DOHH2 (cell line): ENCODE measurements around the gene NUDT14.

Experiments
- H3F3A ChIP-seq: fragments of 200-600 bp; sonication (generic), shearing (Covaris generic); 2 replicates; pipeline ENCODE4 v1.6.0; 2016; ENCODE audit warnings: antibody characterized with exemption, mild to moderate bottlenecking; ENCODE audit not compliant: control insufficient read depth, insufficient read depth
- H3K27ac ChIP-seq: fragments of 200-600 bp; sonication (generic); 2 replicates; pipeline ENCODE4 v1.5.1; 2014; ENCODE audit warnings: low read depth, mild to moderate bottlenecking, low read length, moderate library complexity
- H3K27me3 ChIP-seq: fragments of 200-600 bp; sonication (generic); 2 replicates; pipeline ENCODE4 v1.6.1; 2014; ENCODE audit warnings: mild to moderate bottlenecking, low read length, mixed read lengths; ENCODE audit not compliant: control insufficient read depth
- H3K36me3 ChIP-seq: fragments of 200-600 bp; sonication (generic); 2 replicates; pipeline ENCODE4 v1.6.1; 2014; ENCODE audit warnings: mild to moderate bottlenecking, low read length, moderate library complexity, mixed read lengths; ENCODE audit not compliant: control insufficient read depth
- H3K4me1 ChIP-seq: fragments of 200-600 bp; sonication (generic); 2 replicates; pipeline ENCODE4 v1.6.1; 2014; ENCODE audit warnings: mild to moderate bottlenecking, low read length, mixed read lengths; ENCODE audit not compliant: control insufficient read depth
- H3K4me2 ChIP-seq: fragments of 200-600 bp; sonication (generic); 2 replicates; pipeline ENCODE4 v1.6.0; 2014; ENCODE audit warnings: mild to moderate bottlenecking, low read length, moderate library complexity
- H3K4me3 ChIP-seq: fragments of 200-600 bp; sonication (generic); 2 replicates; pipeline ENCODE4 v1.5.1; 2014; ENCODE audit warnings: mild to moderate bottlenecking, low read length, mixed read lengths
- H3K79me2 ChIP-seq: fragments of 200-600 bp; sonication (generic); 2 replicates; pipeline ENCODE4 v1.6.1; 2014; ENCODE audit warnings: mild to moderate bottlenecking, low read length, mixed read lengths; ENCODE audit not compliant: control insufficient read depth
- H3K9me2 ChIP-seq: fragments of 200-600 bp; sonication (generic); replicated peaks from 2 replicates; pipeline ENCODE4 v1.6.1; 2014; ENCODE audit warnings: mild to moderate bottlenecking, low read length, mixed read lengths; ENCODE audit not compliant: control insufficient read depth
- H3K9me3 ChIP-seq: fragments of 200-600 bp; sonication (generic); 2 replicates; pipeline ENCODE4 v1.6.1; 2014; ENCODE audit warnings: antibody characterized with exemption, low read length, mixed read lengths; ENCODE audit not compliant: control insufficient read depth, insufficient read depth
- H4K20me1 ChIP-seq: fragments of 200-600 bp; sonication (generic); 2 replicates; pipeline ENCODE4 v1.6.0; 2014; ENCODE audit warnings: low read depth, mild to moderate bottlenecking, antibody characterized with exemption, low read length, moderate library complexity; ENCODE audit not compliant: control insufficient read depth, insufficient read depth
- EZH2phosphoT487 ChIP-seq: fragments of 200-600 bp; sonication (generic); IDR thresholded peaks from 2 replicates; pipeline ENCODE4 v1.6.1; 2017; ENCODE audit warnings: borderline replicate concordance, mild to moderate bottlenecking, antibody characterized with exemption, low read length, moderate library complexity, mixed read lengths
- TF ChIP-seq, protein P1 (sequence below): fragments of 200-600 bp; sonication (generic); IDR thresholded peaks from one replicate; pipeline ENCODE4 v1.5.1; 2014; ENCODE audit warnings: antibody characterized with exemption, mild to moderate bottlenecking, low read depth, low read length; ENCODE audit not compliant: poor library complexity, severe bottlenecking

Gene NUDT14

DNA sequence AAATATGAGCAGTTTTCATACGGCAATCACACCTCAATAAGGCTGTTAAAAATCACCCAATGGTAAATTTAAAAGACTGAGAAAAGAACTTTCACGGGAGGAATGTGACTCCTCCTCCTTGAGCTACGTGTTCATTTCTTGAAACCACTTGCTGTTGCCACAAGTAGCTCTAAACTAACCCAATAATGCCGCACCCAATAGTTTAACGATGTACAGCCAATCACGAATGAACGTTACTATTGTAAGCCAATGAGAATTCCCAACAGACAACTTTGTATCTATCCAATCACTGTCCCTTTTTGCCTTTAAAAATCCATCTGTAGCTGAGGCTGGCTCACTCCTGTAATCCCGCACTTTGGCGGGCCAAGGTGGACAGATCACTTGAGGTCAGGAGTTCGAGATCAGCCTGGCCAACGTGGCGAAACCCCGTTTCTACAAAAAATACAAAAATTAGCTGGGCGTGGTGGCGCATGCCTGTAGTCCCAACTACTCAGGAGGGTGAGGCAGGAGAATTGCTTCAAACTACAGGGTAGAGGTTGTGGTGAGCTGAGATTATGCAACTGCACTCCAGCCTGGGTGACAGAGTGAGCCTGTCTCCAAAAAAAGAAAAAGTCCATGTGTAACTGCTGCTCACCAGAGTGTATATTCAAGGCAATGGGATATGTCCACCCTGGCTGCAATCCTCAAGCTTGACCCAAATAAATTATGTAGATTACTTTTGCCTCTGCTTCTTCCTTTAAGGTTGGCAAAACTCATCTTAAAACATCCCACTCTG lies 42.8 kb upstream of the NUDT14 start:
- H4K20me1 ChIP-seq: no peaks in the 10 kb centered on the region
- H3K9me3 ChIP-seq: no peaks in the 10 kb centered on the region
- no peak overlapping the region for H3K4me3 ChIP-seq
- no peak overlapping the region for H3K27ac ChIP-seq
- no peaks in the 10 kb centered on the region for H3K9me2 ChIP-seq
- no peaks in the 10 kb centered on the region for H3K27me3 ChIP-seq
- no peaks in the 10 kb centered on the region for H3K79me2 ChIP-seq
- TF ChIP-seq, protein P1, sequence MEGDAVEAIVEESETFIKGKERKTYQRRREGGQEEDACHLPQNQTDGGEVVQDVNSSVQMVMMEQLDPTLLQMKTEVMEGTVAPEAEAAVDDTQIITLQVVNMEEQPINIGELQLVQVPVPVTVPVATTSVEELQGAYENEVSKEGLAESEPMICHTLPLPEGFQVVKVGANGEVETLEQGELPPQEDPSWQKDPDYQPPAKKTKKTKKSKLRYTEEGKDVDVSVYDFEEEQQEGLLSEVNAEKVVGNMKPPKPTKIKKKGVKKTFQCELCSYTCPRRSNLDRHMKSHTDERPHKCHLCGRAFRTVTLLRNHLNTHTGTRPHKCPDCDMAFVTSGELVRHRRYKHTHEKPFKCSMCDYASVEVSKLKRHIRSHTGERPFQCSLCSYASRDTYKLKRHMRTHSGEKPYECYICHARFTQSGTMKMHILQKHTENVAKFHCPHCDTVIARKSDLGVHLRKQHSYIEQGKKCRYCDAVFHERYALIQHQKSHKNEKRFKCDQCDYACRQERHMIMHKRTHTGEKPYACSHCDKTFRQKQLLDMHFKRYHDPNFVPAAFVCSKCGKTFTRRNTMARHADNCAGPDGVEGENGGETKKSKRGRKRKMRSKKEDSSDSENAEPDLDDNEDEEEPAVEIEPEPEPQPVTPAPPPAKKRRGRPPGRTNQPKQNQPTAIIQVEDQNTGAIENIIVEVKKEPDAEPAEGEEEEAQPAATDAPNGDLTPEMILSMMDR: no peak
- TF ChIP-seq EZH2phosphoT487: no peak
- no peaks in the 10 kb centered on the region for H3F3A ChIP-seq
- no peak overlapping the region for H3K4me2 ChIP-seq
- no peaks in the 10 kb centered on the region for H3K4me1 ChIP-seq
- H3K36me3 ChIP-seq: peaks cover 8% of the 10 kb centered on the region

DNA sequence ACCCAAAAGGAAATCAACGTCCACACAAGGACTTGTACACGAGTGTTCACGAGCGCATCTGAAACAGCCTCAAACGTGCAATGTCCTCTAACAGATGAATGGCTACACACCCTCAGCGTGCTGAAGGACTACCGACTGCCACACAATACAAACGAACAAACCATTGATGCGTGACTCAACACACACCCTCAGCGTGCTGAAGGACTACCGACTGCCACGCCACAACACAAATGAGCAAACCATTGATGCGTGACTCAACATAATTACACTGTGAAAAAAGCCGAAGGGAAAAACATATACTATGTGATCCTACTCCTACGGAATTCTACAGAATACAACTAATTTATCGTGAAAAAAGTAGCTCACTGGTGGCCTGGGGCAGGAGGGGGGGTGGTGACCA lies 42.1 kb upstream of the NUDT14 start:
- peaks cover 10% of the 10 kb centered on the region for H3K36me3 ChIP-seq

DNA sequence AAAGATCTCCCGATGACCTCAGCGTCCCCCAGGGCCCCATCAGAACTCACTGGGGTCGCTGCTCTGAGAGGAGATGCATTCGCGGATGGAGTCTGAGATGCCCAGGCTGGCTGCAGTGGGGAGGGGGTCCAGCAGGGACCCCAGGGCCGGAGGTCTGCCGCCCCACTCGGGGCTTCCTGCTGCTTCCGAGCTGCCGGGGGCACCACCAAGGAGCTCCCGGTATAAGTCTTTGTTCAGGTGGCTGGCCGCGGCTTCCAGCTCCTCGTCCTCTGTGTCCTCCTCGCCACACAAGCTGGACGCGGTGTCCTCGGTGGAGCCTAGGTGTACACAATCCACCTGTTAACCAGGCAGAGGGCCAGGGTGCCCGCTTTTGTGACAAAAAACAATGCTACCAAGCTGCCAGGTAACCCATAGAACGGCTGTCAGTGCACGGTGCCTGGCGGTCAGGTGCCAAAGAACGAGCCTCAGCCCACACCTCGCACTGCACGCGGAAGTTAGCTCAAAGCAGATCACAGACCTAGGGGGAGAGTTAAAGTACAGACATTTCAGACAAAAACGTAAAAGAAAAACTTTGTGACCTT lies 40.6 kb upstream of the NUDT14 start:
- H3K4me1 ChIP-seq: no peaks in the 10 kb centered on the region
- no peaks in the 10 kb centered on the region for H3K79me2 ChIP-seq
- no peak overlapping the region for H3K4me2 ChIP-seq
- TF ChIP-seq EZH2phosphoT487: no peak
- TF ChIP-seq, protein P1: no peak
- no peak overlapping the region for H3K27ac ChIP-seq
- no peaks in the 10 kb centered on the region for H3K27me3 ChIP-seq
- no peaks in the 10 kb centered on the region for H3K9me3 ChIP-seq
- no peaks in the 10 kb centered on the region for H3F3A ChIP-seq
- no peak overlapping the region for H3K4me3 ChIP-seq
- peaks cover 10% of the 10 kb centered on the region for H3K36me3 ChIP-seq
- no peaks in the 10 kb centered on the region for H4K20me1 ChIP-seq
- no peaks in the 10 kb centered on the region for H3K9me2 ChIP-seq

More for the DNA sequence above, 42.1 kb upstream of the NUDT14 start:
- H3K79me2 ChIP-seq: no peaks in the 10 kb centered on the region
- H3K9me3 ChIP-seq: no peaks in the 10 kb centered on the region
- H3K27ac ChIP-seq: no peak overlapping the region
- no peak overlapping the region for H3K4me3 ChIP-seq
- no peaks in the 10 kb centered on the region for H3K4me1 ChIP-seq
- no peaks in the 10 kb centered on the region for H3K9me2 ChIP-seq
- H4K20me1 ChIP-seq: no peaks in the 10 kb centered on the region
- H3K4me2 ChIP-seq: no peak overlapping the region
- TF ChIP-seq EZH2phosphoT487: no peak
- TF ChIP-seq, protein P1: no peak
- no peaks in the 10 kb centered on the region for H3F3A ChIP-seq
- no peaks in the 10 kb centered on the region for H3K27me3 ChIP-seq
